GM18505 (cell line): Measurements from ENCODE around the gene COX10.

ENCODE experiments used
- ATAC-seq: cut with Tn5 transposase; IDR thresholded peaks from one replicate; pipeline ENCODE4 v1.9.1; 2021; ENCODE audit not compliant: unreplicated experiment
- POLR2A ChIP-seq: IDR thresholded peaks from 4 replicates; pipeline ENCODE4 v1.6.1; 2011; ENCODE audit warnings: borderline replicate concordance; ENCODE audit not compliant: insufficient read depth, insufficient read length; ENCODE audit errors: extremely low read depth

Gene COX10

DNA sequence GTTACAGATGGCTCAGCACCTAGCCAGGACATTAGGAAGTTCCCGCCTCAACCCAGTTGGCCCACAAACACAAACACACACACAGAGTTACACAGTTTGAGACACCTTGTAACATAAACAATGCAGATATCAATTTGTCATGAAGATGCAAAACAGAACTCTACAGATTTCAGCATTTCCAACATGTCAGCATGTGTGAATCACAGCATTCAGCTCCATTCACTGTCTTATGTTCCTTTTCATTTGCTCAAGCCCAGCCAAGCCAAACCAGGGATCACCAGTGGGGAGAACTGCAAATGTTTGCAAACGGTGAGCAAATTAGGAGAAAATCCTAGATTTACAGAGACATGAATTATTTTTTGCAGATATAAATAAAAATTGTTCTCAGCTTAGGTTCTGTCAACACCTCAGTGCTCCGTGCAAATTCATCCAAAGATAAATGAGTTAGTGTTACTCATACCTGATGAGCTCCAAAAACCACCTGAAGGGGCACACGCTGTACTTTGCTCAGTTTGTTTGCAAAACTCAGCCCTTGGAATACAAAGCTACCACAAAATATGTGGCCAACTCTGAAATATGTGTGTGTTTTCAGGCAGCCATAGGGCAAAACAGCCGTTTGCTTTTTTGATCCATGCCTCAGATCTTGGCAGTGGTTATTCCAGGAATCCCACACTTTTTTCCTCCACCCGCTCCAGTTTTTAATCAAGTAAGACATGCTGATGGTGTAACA lies 16.3 kb upstream of the COX10 start:
- ATAC-seq = no peak
- TF ChIP-seq POLR2A = no peak

- no peak for TF ChIP-seq POLR2A
- no peak for ATAC-seq
These were observed 11.7 kb upstream of the COX10 start for GRCh38 chr17:14057591-14057990.

GRCh38 chr17:14058051-14058450 lies 11.3 kb upstream of the COX10 start:
- no peak for TF ChIP-seq POLR2A
- ATAC-seq = no peak

DNA sequence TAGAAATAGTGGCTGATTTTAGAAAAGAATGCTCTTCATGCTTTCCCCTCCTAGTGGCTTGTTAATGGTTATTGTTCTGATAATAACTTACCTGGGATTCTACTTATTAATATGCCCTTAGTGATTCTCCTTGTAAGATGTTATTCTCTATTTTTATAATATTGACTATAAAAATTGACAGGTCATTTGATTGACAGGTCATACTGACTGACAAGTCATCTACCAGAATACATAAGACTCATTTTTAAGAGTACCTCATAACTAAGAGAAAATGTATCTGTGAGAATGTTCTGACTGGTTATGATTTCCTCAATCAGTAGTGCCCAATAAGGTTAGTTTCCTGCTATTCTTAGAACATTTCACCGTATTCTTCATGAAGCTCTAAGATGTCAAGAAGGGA lies 8.6 kb upstream of the COX10 start:
- ATAC-seq = no peak
- TF ChIP-seq POLR2A = no peak

DNA sequence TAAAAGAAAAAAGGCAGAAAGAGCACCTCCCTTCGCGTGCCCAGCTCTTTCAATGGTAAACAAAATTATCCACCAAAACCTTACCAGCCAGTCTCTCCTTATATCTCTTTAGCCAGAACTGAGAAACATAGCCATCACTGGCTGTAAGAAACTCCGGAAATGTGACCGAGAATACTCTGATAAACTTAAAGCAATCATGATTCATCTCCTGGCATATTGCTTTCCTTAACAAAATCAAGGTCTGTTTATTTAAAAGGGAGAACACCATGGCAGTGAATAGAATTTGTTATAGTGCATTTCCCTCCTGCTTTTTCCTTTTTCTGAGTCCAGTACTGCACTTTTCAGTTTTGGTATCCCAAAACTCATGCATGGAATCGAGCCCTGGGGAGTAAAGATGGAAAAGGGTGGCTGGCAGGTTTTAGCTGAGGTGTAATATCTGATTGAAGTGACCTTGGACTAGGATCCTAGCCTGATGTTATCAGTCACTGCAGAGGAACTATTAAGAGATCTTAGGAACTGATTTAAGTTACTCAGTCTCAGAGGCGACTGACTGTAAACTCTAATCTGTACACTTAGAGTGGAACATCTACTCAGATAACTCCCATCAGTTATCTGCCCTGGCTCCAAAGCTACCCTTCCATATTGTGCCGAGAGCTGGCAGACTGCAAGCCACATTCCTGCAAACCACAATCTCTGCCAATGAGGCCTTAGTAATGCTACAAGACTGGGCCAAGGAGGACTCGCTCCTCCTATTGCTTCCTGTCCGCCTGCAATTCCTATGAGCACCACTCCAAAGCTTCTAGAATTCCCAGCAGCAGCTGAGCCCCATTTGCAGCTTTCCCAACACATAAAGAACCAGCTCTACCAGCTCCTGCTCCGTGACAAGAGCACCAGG lies 7.4 kb upstream of the COX10 start:
- TF ChIP-seq POLR2A = no peak

GRCh38 chr17:14067347-14067746 lies 2.0 kb upstream of the COX10 start:
- no peak for TF ChIP-seq POLR2A
- ATAC-seq = no peak

More for the DNA sequence above, 7.4 kb upstream of the COX10 start:
- ATAC-seq = no peak

DNA sequence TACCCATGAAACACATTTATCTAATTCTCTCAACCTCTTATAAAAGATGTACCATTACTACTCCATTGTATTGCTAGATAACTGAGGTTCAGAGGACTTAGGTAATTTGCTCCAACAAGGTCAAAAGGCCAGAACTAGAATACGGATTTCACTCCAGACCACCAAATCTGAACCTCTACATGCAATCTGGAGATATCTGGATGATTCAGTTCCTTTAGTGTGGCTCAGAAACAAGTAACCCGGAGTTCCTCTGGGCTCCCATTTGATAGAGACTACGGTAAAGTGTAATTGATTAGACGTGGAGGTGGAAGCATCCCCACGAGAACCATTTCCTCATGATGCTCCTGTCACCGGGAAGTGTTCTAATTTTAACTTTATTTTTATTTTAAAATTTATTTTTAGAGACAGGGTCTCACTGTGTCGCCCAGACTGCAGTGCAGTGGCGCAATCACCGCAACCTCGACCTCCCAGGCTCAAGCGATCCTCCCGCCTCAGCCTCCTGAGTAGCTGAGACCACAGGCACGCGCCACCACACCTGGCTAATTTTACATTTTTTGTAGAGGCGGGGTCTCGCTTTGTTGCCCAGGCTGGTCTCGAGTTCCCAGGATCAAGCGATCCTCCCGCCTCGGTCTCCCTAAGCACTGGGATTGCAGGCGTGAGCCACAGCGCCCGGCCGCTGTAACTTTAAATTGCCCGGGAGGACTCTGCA lies 608 bp upstream of the COX10 start:
- TF ChIP-seq POLR2A = no peak
- ATAC-seq = peak; percentile 5

GRCh38 chr17:14070344-14070984 lies 1.2 kb downstream of the COX10 start:
- ATAC-seq = no peak
- no peak for TF ChIP-seq POLR2A

- ATAC-seq = no peak
- no peak for TF ChIP-seq POLR2A
These were observed 3.6 kb downstream of the COX10 start for GRCh38 chr17:14072881-14073280.

DNA sequence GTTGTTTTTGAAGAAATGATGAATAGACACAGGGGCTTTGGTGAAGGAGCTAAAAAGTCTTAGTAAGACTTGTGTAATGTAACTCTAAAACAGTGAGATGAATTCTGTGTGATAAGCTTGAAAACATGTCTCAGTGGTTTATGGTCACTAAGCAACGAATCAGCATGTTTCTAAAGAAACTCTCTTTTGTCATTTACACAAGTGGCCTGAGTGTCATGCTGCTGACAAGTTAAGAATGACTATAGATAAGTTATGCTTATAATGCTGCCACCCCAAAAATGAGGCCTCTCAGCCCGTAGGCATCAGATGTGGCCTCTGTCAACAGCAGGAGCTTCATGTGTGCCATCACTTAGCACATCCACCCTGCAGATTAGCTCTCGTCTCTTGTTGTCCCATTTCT lies 8.7 kb downstream of the COX10 start:
- TF ChIP-seq POLR2A = no peak
- no peak for ATAC-seq

GRCh38 chr17:14080847-14081251 lies 11.5 kb downstream of the COX10 start:
- TF ChIP-seq POLR2A = no peak
- ATAC-seq = no peak

DNA sequence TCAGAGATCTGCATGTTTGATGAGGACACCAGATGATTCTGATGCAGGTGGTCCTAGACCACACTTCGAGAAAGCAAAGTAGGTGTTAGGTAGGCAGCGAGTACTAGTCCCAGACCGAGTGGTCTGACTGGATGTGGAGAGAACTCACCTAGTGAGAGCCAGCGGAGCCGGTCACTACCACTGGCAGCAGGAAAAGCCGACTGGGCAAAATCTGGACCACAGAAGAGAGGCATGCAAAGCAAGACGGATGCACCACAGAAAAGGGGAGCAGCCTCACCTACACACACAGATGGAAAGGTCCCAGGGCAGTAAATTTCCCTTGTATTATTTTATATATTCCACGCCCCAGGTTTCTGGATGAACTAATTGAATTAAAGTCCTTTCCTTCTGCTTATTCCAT lies 13.5 kb downstream of the COX10 start:
- ATAC-seq = no peak
- no peak for TF ChIP-seq POLR2A

DNA sequence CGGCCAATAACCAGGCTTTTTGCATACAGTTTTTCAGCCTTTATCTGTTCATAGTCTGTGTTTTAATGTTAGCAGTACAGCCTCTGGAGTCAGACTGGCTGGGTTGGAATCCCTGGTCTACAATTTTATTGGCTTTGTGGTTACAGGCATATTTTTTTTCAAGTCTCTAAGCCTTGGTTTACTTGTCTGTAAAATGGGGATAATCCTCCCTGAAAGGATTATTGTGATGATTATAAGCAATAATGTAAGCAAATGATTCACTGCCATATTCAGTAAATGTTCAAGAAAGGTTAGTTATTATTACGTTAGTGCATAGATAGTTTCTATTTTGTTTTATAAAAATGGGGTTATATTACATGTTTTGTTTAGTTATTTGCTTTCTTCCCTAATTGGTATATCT lies 15.7 kb downstream of the COX10 start:
- no peak for TF ChIP-seq POLR2A
- ATAC-seq = no peak
